Activated naive CD4-positive, alpha-beta T cell treated with Interleukin-2 at 50 U/mL for 16 hours (primary cell): Measurements from ENCODE around the gene KTN1.
A peak's percentile ranks its signal among the peaks of the same experiment; 100 is the strongest.

Experiments
- DNase-seq: peaks from one replicate; pipeline ENCODE4 v3.0.0-alpha.2; 2020

KTN1 gene

GRCh38 chr14:55578511-55578910 lies 1.5 kb upstream of the KTN1 start:
- DNase-seq: no peak

GRCh38 chr14:55580470-55581341 lies 699 bp downstream of the KTN1 start:
- peak; percentile 59 for DNase-seq

DNA sequence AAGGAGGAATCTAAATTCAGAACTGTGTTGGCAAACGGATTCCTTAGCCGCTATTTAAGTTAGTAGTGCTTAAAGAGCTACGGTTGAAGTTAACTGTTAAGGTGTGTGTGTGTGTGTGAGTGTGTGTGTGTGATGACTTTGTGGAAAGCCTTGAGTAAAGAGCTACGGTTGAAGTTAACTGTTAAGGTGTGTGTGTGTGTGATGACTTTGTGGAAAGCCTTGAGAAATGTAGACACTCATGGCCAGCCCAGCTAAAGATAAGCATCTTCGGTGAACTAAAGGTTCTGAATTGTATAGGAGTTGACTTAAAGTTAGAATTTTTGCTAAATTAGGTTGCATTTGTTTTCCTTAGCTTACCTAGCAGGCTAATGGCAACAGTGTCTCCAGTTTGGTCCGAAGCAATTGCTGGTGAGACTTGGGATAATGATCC lies 1.4 kb downstream of the KTN1 start:
- DNase-seq: no peak

DNA sequence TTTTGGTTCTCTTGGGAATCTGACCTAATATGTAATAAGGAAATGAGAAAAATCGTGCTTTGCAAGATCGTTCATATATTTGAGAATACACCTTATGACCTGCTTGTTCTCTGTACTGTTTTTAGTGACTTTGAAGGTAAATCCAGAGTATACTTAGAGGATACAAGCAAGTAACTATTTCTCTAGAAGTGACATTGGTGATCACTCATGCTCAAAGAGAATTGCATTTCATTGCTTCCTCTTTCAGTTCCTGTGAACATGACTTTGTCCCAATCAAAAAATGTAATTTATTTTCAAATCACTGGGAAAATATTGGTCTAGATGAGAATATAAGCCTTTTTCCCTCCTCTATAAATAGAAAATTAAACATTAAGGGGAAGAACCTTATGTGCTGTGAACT lies 2.7 kb downstream of the KTN1 start:
- DNase-seq: no peak

- DNase-seq: no peak
These were observed 4.0 kb downstream of the KTN1 start for GRCh38 chr14:55583942-55584468.

- DNase-seq: no peak
These were observed 5.8 kb downstream of the KTN1 start for GRCh38 chr14:55585854-55586253.

DNA sequence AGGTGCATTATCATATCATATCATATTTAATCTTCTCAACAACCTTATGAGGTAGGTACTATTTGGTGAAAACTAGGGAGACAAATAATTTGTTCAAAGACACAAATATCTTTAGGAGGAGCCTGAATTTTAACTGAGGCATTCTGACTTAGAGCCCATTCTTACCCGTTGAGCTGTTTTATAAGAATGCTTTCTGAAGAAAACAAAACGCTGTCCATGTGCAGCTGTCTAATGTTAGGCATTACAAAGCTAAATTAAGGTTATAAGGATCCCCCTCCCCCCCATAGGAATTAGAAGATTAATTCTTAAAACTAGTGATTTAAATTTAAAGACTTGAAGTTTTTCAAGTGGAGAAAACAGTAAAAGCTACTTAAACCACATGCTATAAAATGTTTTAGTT lies 6.4 kb downstream of the KTN1 start:
- no peak for DNase-seq

- no peak for DNase-seq
These were observed 7.8 kb downstream of the KTN1 start for GRCh38 chr14:55587847-55588246.

DNA sequence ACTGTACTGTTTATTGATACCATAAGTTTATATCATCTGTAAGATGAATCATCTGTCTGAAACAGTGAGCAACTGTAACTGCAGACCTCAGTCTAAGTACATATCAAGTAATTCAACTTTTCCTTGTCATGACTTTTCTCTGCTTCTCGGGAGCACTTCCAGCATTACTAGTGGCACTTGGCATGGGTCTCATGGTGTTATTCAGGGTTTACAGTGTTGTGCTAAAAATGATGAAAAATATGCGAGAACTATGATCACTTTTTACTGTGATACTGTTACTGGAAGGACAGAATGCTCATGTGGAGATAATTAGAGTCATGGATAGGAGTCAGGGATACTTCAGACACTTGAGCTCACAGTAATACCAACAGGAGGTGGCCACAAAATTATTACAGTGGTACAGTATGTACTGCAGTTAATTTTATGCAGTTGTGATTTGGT lies 8.3 kb downstream of the KTN1 start:
- DNase-seq: no peak

GRCh38 chr14:55589171-55589570 lies 9.2 kb downstream of the KTN1 start:
- DNase-seq: no peak

DNA sequence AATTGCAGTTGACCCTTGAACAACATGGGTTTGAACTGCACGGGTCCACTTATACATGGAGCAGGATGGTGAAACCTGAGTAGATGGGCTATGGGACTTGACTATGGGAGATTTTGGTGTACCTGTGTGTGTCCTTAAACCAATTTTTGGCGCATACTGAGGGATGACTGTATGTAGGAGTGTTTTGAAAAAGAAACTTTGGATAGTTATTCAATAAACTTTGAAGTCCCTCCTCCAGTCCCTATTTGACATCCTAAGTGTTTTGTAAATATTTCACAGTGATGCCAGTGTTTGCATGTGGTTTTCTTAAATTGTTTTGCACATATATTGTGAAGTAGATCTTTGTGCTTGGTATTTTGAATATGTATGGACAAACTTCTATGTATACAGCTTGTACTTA lies 12.4 kb downstream of the KTN1 start:
- no peak for DNase-seq

DNA sequence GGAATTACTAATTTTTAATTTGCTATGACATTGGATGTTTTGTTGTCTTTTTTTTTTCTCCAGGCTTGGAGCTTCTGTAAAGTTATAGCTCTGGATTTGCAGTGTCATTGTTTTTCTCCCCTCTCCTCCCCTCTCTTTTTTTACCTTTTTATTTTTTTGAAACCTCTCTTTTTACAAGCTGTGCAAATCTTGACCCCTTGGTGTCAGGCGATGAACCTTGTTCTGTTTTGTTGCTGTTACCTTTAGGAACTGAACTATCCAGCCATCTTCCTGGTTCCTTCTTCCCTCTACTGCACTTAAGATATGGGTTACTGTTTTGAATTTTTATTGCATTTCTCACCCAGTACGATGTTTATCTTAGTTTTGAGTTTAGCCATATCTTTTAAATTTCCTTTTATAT lies 13.7 kb downstream of the KTN1 start:
- no peak for DNase-seq

DNA sequence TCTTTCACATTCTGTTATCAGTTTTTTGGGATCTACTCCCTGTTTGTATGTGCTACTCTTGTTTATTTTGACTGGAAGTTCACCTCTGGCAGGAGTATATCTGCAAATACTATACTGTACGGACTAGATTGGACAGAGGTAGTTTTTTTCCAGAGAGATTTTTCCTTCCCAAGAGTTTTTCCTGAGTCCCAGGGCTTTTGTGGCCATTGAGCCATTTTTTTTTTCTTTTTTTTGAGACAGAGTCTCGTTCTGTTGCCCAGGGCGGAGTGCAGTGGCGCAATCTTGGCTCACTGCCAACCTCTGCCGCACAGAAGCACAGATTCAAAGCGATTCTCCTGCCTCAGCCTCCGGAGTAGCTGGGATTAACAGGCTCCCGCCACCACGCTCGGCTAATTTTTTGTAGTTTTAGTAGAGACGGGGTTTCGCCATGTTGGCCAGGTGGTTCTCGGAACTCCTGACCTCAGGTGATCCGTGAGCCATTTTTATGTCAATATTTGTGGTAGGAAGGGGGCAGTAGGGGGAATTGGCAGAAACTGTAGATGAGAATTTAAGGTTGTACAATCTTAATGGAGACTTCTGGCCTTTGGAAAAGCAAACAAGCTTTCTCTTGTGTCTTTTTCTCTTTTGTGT lies 19.4 kb downstream of the KTN1 start:
- no peak for DNase-seq

GRCh38 chr14:55600784-55601561 lies 21.0 kb downstream of the KTN1 start:
- DNase-seq: no peak

DNA sequence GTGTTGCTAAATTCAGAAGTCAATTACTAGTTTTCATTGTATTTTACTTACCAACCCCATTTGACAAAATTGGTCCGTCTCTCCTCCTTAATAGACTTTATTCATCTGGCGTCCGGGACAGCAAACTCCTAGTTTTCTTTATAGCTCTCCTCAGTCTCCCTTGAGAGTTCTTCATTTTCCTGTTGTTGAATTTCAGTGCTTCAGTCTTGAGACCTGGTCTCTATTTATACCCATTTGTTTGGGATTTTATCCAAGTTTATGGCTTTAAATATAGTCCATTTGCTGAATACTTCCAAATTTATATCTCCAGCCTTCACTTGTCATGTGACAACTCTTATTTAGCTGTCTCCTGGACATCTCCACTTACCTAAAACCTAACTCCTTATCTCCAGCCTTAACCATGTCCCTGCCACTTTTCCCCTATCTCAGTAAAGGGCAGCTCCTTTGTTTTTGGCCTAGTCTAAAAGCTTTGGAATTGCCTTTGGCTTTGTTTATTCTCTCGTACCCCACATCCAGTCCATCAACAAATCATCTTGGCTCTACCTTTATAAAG lies 23.5 kb downstream of the KTN1 start:
- DNase-seq: no peak

- DNase-seq: no peak
These were observed 24.5 kb downstream of the KTN1 start for GRCh38 chr14:55604488-55604887.

DNA sequence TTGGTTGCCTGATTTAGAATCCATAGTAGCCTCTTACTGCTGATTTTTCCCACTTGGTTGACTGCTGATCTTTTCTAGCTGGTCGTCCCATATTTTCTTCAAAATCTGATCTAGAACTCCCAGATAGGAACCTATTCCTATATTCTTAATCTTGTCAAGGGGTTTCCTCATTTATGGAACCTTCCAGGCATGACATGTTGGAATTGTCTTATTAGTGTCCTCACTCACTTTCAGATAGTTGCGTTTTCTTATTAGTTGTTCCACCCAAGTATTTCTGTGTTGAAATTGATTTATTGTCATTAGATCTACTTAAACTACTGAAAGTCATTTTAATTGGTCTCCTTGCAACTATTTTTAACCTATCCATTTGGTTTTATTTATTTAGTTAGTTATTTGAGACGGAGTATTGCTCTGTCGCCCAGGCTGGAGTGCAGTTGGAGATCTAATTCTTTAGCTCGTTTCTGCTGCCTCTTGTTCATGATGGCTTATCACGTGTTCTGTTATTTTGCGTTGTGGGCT lies 25.0 kb downstream of the KTN1 start:
- DNase-seq: no peak

DNA sequence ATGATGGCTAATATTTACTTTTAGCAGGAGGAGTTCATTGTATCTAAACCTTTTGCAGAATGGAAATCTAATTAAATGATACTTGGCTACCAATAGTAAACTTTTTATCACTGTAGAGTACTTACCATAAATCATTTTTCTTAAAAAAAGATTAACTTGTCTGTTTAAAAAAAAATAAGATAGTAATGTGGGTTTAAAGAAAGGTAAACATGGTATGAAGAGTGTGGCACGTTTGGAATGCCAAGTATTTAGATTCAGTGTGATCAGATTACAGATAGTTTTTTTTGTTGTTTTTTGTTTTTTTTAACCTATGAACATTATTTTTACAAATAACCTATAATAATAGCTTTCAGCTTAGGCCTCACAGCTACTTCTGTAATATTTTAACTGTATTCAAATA lies 25.8 kb downstream of the KTN1 start:
- no peak for DNase-seq

DNA sequence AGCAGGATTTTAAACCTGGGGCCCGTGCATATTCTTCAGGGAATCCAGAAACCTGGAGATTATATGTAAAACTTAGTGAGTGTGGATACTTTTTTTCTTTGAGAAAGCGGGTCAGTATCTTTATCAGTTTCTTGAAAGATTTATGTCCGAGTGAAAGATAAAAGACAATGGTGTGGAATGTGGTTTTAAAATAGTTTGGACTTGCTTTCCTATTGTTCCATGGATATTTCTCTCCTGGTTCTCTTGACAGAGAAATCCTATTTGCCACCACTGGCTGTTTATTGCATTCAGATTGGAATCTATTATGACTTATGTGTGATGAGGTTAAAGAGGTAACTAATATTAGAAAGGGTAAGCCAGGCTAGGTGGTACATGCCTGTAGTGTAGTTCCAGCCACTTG lies 27.4 kb downstream of the KTN1 start:
- no peak for DNase-seq

DNA sequence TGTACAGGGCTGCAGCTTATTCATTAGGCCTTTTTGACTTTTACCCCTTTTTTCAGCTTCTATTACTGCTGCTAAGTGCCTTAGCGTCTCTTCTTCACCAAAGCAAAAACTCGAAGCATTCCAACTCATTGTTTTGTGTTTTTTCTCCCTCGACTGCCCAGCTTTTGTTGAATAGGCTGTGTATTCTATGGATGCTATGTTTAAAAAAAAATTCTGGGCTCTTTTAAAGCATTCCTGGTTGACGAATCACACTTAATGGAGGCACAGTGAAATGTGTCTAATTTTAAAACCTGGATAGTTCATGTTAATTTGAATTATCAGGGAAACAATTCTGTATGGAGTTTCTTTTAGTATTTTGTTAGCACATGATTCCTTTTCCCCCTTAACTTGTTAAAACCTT lies 29.7 kb downstream of the KTN1 start:
- DNase-seq: no peak

- no peak for DNase-seq
These were observed 30.8 kb downstream of the KTN1 start for GRCh38 chr14:55610713-55611370.

- no peak for DNase-seq
These were observed 31.9 kb downstream of the KTN1 start for GRCh38 chr14:55611859-55612258.
